NCI-H446 treated with DMSO at 0.1 percent for 48 hours (cell line): ENCODE data around the gene FUT7.

ENCODE experiments used
- DNase-seq: peaks from one replicate; lab custom pipeline; 2025; lab: John Stamatoyannopoulos, UW

FUT7 gene

GRCh38 chr9:137032858-137033257 lies 970 bp upstream of the FUT7 start:
- no peak for DNase-seq

- DNase-seq = no peak
Observed at GRCh38 chr9:137030538-137031527, 1.1 kb downstream of the FUT7 start.

GRCh38 chr9:137030006-137030405 lies 1.9 kb downstream of the FUT7 start:
- DNase-seq = no peak

- no peak for DNase-seq
Observed at GRCh38 chr9:137029058-137029936, 2.6 kb downstream of the FUT7 start.

- no peak for DNase-seq
Observed at GRCh38 chr9:137028263-137029057, 3.4 kb downstream of the FUT7 start.

GRCh38 chr9:137027369-137028262 lies 4.3 kb downstream of the FUT7 start, which contains the start of gene ABCA2:
ABCA2 (minus strand) TSS chr9:137028237; CDS start chr9:137028140, 97 bp downstream.
- DNase-seq = no peak

- no peak for DNase-seq
Observed at GRCh38 chr9:137026828-137027227, 5.1 kb downstream of the FUT7 start.

- DNase-seq = no peak
Observed at GRCh38 chr9:137026384-137026783, 5.5 kb downstream of the FUT7 start.

GRCh38 chr9:137025517-137025966 lies 6.3 kb downstream of the FUT7 start:
- DNase-seq = no peak

GRCh38 chr9:137023583-137023991 lies 8.3 kb downstream of the FUT7 start:
- DNase-seq = no peak

- DNase-seq = no peak
Observed at GRCh38 chr9:137023157-137023556, 8.7 kb downstream of the FUT7 start.

- DNase-seq = no peak
Observed at GRCh38 chr9:137022662-137023008, 9.3 kb downstream of the FUT7 start.

GRCh38 chr9:137021979-137022661 lies 9.8 kb downstream of the FUT7 start:
- no peak for DNase-seq

- no peak for DNase-seq
Observed at GRCh38 chr9:137021568-137021978, 10.3 kb downstream of the FUT7 start.

- no peak for DNase-seq
Observed at GRCh38 chr9:137020771-137021567, 10.9 kb downstream of the FUT7 start.

- DNase-seq = no peak
Observed at GRCh38 chr9:137019891-137020683, 11.8 kb downstream of the FUT7 start.

GRCh38 chr9:137018761-137019559 lies 12.9 kb downstream of the FUT7 start:
- DNase-seq = no peak
